Hepatocyte (in vitro differentiated cells): ENCODE results near the gene TXN2. TPM values are rescaled to one million over a fixed set of nuclear protein-coding genes. Genes with fewer than 3 reads are reported as not detected.
"Not testable (repeated sequence)": the region's sequence is repeated elsewhere in the genome, so short reads cannot be mapped to it uniquely, and the experiment has no call there.

Source experiments
- DNase-seq: peaks from one replicate; pipeline ENCODE4 v3.0.0-alpha.2; 2016; ENCODE audit warnings: low spot score
- H2AFZ ChIP-seq: fragments of 200-600 bp; sonication (generic); 2 replicates; pipeline ENCODE4 v1.6.0; 2016; ENCODE audit warnings: antibody characterized with exemption, mild to moderate bottlenecking
- H3K27ac ChIP-seq: fragments of 200-600 bp; sonication (generic); 2 replicates; pipeline ENCODE4 v1.5.1; 2016; ENCODE audit warnings: mild to moderate bottlenecking
- H3K27me3 ChIP-seq: fragments of 200-600 bp; sonication (generic); 2 replicates; pipeline ENCODE4 v1.6.1; 2016
- H3K36me3 ChIP-seq: fragments of 200-600 bp; sonication (generic); replicated peaks from 2 replicates; pipeline ENCODE4 v1.5.1; 2016; ENCODE audit warnings: low read depth; ENCODE audit not compliant: insufficient read depth
- H3K4me1 ChIP-seq: fragments of 200-600 bp; sonication (generic); 2 replicates; pipeline ENCODE4 v1.5.1; 2016; ENCODE audit warnings: mild to moderate bottlenecking, moderate library complexity; ENCODE audit not compliant: insufficient read depth
- H3K4me2 ChIP-seq: fragments of 200-600 bp; sonication (generic); 2 replicates; pipeline ENCODE4 v1.6.0; 2016
- H3K4me3 ChIP-seq: fragments of 200-600 bp; sonication (generic); 2 replicates; pipeline ENCODE4 v1.5.1; 2016; ENCODE audit warnings: mild to moderate bottlenecking
- H3K79me2 ChIP-seq: fragments of 200-600 bp; sonication (generic); 2 replicates; pipeline ENCODE4 v1.6.0; 2017; ENCODE audit warnings: mild to moderate bottlenecking
- H3K9me2 ChIP-seq: fragments of 200-600 bp; sonication (generic); replicated peaks from 2 replicates; pipeline ENCODE4 v1.6.0; 2017; ENCODE audit warnings: mild to moderate bottlenecking; ENCODE audit not compliant: insufficient read depth
- H3K9me3 ChIP-seq: fragments of 200-600 bp; sonication (generic); 2 replicates; pipeline ENCODE4 v1.5.1; 2016; ENCODE audit warnings: low read depth, mild to moderate bottlenecking
- H4K20me1 ChIP-seq: fragments of 200-600 bp; sonication (generic); 2 replicates; pipeline ENCODE4 v1.6.0; 2016; ENCODE audit warnings: mild to moderate bottlenecking; ENCODE audit not compliant: insufficient read depth, poor library complexity, severe bottlenecking
- EZH2 ChIP-seq: fragments of 200-600 bp; sonication (generic); IDR thresholded peaks from 2 replicates; pipeline ENCODE4 v1.6.1; 2016; ENCODE audit warnings: antibody characterized with exemption, mild to moderate bottlenecking, borderline replicate concordance
- EZH2phosphoT487 ChIP-seq: fragments of 200-600 bp; sonication (generic); IDR thresholded peaks from one replicate; pipeline ENCODE4 v1.6.1; 2018; ENCODE audit warnings: antibody characterized with exemption, mild to moderate bottlenecking, low read depth, moderate library complexity; ENCODE audit not compliant: unreplicated experiment, severe bottlenecking
- WGBS: methylation state at CpG from one replicate; pipeline ENCODE4 v1.1.6; 2016; ENCODE audit warnings: low lambda C conversion rate; ENCODE audit errors: missing lambda C conversion rate; 5-methylcytosine and 5-hydroxymethylcytosine counted together
- polyA plus RNA-seq: library from polyadenylated mRNA; unstranded; fragments of >200 nt; fragmentation: Nextera tagmentation; extraction: Ambion mirVana; gene quantifications from 2 replicates; pipeline ENCODE4 v1.2.1, GENCODE V29; 2016
- total RNA-seq: library from RNA; depleted of rRNA; stranded (reverse); fragments of >200 nt; gene quantifications from 2 replicates; pipeline ENCODE4 v1.2.3, GENCODE V29; 2014
- TF ChIP-seq, protein P1 (sequence below): fragments of 200-600 bp; sonication (generic); IDR thresholded peaks from 2 replicates; pipeline ENCODE4 v1.5.1; 2016; ENCODE audit warnings: antibody characterized with exemption, mild to moderate bottlenecking; ENCODE audit not compliant: poor library complexity

The TXN2 gene
- total and polyA plus RNA-seq, 2 experiments from 2014 or later: 42.6 to 129 TPM

DNA sequence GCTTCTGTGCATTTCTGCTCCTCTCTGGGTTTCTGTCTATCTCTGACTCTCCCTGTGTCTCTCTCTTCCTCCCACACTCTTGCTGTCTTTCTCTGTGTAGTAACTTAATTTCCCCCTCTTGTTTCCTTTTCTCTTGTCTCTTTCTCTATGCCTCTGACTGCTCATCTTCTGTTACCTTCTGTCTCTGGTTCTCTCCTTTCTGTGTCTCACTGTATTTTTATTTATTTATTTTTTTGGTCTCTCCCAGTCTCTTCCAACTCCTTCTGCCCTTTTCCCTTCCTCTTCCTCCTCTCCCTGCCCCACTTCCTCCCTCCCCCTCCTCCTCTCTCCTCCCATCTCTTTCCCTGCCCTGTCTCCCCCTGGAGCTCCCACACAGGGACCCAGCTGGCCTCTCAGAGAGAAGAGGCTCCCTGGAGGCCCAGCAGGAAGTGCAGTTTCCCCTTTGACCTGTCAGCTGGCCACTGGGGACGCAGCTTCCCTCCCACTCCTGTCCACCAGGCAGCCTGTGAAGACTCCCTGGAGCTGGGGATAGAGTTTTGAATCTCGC lies 55.4 kb downstream of the TXN2 start:
- Histone ChIP-seq H3K4me2 (no peak overlapping the region), H2AFZ (peak overlapping the region; percentile 45), H3K9me3 (no peaks in the 10 kb centered on the region), H3K4me3 (no peak overlapping the region), H4K20me1 (no peaks in the 10 kb centered on the region), H3K36me3 (no peaks in the 10 kb centered on the region), H3K27me3 (no peaks in the 10 kb centered on the region), H3K4me1 (peaks cover 19% of the 10 kb centered on the region), H3K79me2 (no peaks in the 10 kb centered on the region), H3K9me2 (no peaks in the 10 kb centered on the region), H3K27ac (peak overlapping the region; percentile 71)
- no peak for TF ChIP-seq EZH2phosphoT487
- peak; percentile 47 for DNase-seq
- 60% methylated on average over 2 of the region's 2 CpGs for WGBS

DNA sequence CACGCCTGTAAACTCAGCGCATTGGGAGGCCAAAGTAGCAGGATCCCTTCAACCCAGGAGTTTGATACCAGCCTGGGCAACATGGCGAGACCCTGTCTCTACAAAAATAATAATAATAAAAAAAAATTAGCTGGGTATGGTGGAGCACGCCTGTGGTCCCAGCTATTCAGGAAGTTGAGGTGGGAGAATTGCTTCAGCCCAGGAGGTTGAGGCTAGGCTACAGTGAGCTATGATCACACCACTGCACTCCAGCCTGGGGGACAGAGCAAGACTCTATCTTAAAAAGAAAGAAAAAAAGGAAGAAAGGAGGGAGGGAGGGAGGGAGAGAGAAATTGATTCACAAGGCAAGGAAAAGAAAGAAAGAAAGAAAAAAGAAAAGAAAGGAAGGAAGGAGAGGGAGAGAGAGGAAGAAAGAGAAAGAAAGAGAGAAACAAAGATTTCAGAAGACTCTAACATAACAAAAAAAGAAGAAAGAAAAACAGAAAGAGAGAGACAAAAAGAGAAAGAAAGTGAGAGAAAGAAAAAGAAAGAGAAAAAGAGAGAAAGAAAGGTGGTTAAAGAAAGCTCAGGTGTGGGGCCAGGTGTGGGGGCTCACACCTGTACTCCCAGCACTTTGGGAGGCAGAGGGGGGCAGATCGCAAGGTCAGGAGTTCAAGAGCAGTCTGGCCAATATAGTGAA lies 56.4 kb downstream of the TXN2 start:
- no peak overlapping the region for H3K4me3 ChIP-seq
- H3K27me3 ChIP-seq: no peaks in the 10 kb centered on the region
- 95% methylated on average over 5 of the region's 5 CpGs for WGBS
- no peaks in the 10 kb centered on the region for H3K36me3 ChIP-seq
- no peaks in the 10 kb centered on the region for H3K9me2 ChIP-seq
- H4K20me1 ChIP-seq: no peaks in the 10 kb centered on the region
- no peak overlapping the region for H3K27ac ChIP-seq
- H3K79me2 ChIP-seq: no peaks in the 10 kb centered on the region
- peaks cover 29% of the 10 kb centered on the region for H3K4me1 ChIP-seq
- no peak overlapping the region for H2AFZ ChIP-seq
- no peaks in the 10 kb centered on the region for H3K9me3 ChIP-seq
- DNase-seq: no peak
- TF ChIP-seq, protein P1, sequence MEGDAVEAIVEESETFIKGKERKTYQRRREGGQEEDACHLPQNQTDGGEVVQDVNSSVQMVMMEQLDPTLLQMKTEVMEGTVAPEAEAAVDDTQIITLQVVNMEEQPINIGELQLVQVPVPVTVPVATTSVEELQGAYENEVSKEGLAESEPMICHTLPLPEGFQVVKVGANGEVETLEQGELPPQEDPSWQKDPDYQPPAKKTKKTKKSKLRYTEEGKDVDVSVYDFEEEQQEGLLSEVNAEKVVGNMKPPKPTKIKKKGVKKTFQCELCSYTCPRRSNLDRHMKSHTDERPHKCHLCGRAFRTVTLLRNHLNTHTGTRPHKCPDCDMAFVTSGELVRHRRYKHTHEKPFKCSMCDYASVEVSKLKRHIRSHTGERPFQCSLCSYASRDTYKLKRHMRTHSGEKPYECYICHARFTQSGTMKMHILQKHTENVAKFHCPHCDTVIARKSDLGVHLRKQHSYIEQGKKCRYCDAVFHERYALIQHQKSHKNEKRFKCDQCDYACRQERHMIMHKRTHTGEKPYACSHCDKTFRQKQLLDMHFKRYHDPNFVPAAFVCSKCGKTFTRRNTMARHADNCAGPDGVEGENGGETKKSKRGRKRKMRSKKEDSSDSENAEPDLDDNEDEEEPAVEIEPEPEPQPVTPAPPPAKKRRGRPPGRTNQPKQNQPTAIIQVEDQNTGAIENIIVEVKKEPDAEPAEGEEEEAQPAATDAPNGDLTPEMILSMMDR: no peak
- TF ChIP-seq EZH2: no peak
- no peak overlapping the region for H3K4me2 ChIP-seq

DNA sequence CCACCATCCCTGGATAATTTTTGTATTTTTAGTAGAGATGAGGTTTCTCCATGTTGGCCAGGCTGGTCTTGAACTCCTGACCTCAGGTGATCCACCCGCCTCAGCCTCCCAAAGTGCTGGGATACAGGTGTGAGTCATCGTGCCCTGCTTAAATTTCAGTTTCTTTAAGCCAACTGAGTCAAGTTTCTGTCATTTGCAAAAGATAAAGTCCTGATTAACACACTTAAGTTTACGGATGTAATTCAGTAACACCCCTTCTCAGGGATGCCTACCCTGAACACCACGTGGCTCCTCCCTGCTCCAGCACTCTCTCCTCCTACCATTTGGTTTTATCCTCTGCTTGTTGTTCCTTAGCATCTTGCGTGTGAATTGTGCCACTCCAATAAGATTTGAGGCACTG lies 57.0 kb downstream of the TXN2 start:
- not testable (repeated sequence) for H3K4me3 ChIP-seq, H4K20me1 ChIP-seq, H2AFZ ChIP-seq, H3K4me2 ChIP-seq, H3K36me3 ChIP-seq, DNase-seq, H3K27ac ChIP-seq, H3K9me2 ChIP-seq, H3K9me3 ChIP-seq, H3K79me2 ChIP-seq, H3K27me3 ChIP-seq
- 78% methylated on average over 5 of the region's 5 CpGs for WGBS
- H3K4me1 ChIP-seq: peaks cover 33% of the 10 kb centered on the region

DNA sequence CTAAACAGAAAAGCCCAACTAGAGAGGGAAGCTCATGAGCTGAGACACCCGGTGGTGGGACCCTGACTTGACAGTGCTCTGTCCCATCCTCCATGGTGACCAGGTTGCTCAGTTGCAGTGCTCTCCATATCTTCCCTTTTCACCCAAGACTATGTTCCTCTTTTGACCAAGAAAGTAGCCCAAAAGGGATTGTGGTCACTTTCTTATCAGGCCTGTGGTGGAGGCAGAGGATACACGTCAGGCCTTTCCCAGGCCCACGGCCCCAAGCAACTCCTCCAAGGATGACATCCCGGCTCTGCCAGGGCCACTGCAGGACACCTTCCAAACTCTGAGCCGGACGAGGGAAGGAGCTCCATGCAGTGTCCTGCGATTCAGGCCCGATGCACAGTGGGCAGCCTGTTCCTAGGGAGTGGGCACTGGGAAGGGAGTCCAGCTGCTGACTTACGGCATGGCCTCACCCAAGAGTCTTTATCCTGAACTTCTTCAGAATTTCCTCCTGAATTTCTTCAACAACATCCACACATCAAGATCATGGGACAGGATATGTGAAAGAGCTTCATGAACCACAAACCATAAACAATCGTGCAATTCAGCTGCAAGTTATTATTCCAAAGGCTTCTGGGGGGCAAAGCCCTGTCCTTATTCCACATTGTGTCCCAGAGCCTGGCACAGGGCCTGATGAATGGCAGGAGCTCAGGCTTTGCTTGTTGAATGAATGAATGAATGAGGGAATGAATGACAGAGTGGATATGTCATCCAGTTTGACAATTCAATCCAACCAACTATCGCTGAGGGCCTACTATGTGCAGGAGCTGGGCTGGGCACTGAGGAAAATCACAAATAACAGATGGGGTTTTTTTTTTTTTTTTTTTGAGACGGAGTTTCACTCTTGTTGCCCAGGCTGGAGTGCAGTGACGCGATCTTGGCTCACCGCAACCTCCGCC lies 57.7 kb downstream of the TXN2 start:
- peaks cover 37% of the 10 kb centered on the region for H3K4me1 ChIP-seq
- TF ChIP-seq, protein P1: no peak
- no peak for TF ChIP-seq EZH2phosphoT487
- TF ChIP-seq EZH2: no peak
- no peak overlapping the region for H3K4me2 ChIP-seq

More for the DNA sequence above, 57.7 kb downstream of the TXN2 start:
- DNase-seq: no peak
- WGBS: 89% methylated on average over 14 of the region's 16 CpGs
- Histone ChIP-seq H3K36me3 (no peaks in the 10 kb centered on the region), H3K27me3 (no peaks in the 10 kb centered on the region), H4K20me1 (no peaks in the 10 kb centered on the region), H3K4me3 (no peak overlapping the region), H3K27ac (no peak overlapping the region), H2AFZ (no peak overlapping the region), H3K9me3 (no peaks in the 10 kb centered on the region), H3K9me2 (no peaks in the 10 kb centered on the region), H3K79me2 (no peaks in the 10 kb centered on the region)
